HG03159 (cell line): ENCODE results near the gene VPS45.

Experiments used
- ATAC-seq: cut with Tn5 transposase; IDR thresholded peaks from one replicate; pipeline ENCODE4 v1.9.1; 2021; ENCODE audit warnings: mild to moderate bottlenecking, moderate library complexity; ENCODE audit not compliant: unreplicated experiment

VPS45 gene

DNA sequence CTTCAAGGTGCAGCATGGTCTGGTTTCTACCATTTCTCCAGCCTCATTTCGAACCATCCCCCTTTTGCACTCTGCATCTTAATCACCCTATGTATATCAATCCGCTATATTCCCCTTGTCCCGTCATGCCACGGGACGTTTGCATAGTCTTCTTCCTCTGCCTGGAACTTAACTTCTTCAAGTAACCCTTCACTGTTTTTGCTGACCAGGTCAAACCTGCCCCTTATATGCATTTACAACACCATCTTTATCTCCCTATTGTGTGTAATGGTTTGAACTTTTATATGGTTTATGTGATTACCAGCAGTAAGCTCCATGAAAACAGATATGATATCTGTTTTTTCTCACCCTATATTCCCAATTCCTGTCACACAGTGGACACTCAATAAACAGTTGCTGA is 2.3 kb downstream of the VPS45 start:
- no peak for ATAC-seq

GRCh38 chr1:150072959-150073358 is 5.4 kb downstream of the VPS45 start:
- no peak for ATAC-seq

- ATAC-seq, result no peak
Measured at GRCh38 chr1:150073516-150073915, 5.9 kb downstream of the VPS45 start.

GRCh38 chr1:150076066-150076465 is 8.5 kb downstream of the VPS45 start:
- no peak for ATAC-seq

DNA sequence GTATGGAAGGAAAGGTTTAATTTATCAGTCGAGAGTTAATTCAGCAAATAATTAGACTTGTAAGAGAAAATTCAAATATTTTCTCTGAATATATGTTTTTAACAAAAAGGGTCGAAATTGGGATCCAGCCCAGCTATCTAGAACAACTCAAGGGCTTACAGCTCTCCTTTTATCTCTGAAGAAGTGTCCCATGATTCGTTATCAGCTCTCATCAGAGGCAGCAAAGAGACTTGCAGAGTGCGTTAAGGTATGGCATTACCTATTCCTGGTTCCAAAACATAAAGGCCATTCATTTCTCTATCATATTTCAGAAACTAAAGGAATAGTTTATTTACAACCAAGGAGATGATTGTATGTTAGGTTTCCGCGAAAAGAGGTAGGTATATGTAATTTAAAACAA is 9.4 kb downstream of the VPS45 start:
- no peak for ATAC-seq

GRCh38 chr1:150080784-150081183 is 13.2 kb downstream of the VPS45 start:
- no peak for ATAC-seq

DNA sequence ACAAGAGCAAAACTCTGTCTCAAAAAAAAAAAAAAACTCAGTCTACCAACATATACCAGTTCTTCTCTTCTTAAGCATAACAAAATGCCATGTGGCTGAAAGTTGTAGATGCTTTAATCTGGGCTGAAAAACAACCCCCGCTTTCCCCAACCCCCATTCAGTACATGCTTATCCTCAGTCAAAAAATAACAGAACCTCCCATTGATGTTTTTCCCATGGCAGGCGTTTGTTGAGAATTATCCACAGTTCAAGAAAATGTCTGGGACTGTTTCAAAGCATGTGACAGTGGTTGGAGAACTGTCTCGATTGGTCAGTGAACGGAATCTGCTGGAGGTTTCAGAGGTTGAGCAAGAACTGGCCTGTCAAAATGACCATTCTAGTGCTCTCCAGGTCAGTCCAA is 14.9 kb downstream of the VPS45 start:
- ATAC-seq, result no peak

- no peak for ATAC-seq
Measured at GRCh38 chr1:150083907-150084306, 16.3 kb downstream of the VPS45 start.

DNA sequence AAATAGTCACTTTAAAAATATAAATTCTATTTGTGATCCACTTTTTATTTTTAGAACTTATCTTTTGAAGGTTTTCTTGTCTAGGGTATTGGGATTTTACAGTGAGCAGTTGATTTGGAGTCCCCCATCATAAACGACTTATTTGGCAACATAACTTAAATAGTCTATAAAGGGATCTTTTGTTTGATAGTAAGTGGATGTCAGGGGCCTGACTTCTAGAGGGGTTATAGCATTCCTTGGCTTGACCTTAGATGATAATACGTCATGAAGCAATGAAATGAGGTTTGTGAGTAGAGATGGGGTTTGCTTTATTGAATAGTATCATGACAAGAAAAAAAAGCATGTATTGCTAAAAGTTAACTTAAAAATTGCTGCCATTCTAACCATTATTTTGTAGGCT is 17.8 kb downstream of the VPS45 start:
- no peak for ATAC-seq

DNA sequence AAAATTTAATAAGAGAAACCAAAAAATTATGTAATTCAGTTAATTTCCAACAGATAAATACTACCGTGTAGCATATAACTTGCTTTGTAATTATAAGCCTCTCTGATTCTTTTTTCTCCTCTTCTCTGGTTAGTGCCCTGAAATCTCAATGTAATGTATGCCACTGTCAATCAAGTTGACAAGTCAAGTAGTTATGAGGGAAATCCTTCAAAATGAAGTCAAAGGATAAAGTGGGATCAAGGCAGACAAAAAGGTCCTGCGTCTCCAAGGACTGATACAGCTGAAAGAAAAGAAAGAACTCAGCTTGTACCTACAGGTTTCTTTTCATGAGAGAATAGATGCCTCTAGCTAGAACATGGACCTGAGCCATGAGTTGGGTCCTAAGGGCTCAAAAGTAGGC is 19.8 kb downstream of the VPS45 start:
- ATAC-seq, result no peak

DNA sequence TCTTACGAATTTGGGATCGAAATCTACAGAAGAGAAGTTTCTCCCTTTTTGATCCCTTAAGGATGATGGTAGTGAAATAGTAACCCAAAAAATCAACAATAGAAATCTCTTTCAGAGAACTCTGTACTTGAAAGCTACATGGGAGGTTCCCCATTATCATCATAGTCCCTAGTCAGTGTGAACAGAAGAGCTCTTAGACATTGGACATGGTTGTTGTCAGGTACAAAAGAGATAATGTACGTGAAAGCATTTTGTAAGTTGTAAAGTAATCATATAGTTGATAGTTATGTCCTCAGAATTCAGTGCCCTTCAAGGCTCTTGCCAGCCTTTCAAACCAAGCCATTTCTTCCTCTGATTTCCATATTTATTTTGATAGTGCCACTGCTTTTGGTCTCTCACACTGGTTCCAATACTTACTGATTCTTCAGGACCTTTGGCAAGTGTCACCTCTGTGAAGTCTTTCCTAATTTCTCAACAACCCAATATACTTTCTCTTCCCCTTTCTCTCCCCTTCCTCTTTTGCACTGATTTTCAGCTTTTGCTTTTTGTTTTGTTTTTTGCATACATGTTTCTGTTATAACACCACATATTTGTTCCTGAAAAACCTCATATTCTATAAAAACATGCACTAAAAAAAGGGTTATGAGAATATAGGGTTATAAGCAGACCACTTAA is 22.4 kb downstream of the VPS45 start:
- ATAC-seq, result no peak

GRCh38 chr1:150092180-150092791 is 24.7 kb downstream of the VPS45 start:
- ATAC-seq, result no peak

DNA sequence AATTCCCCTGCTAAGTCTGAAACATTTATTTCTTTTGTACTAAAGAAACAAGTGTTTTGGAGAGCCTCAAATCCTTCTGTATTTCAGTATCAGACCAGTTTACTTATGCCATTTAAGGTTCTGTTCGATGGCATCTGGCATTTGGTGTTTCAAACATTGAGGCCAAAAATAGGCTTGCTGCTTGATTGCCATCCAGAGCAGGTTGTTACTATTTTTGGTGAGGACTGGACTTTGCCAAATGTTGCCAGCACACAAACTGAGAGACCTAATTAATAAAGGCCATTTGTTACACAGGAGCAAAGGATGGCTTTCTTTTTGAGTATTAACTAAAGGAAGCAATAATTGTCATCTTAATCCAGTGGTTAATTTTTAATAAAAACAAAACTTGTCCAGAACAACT is 26.2 kb downstream of the VPS45 start:
- no peak for ATAC-seq

GRCh38 chr1:150094734-150095265 is 27.2 kb downstream of the VPS45 start:
- no peak for ATAC-seq

GRCh38 chr1:150102986-150103385 is 35.4 kb downstream of the VPS45 start:
- ATAC-seq, result no peak

- no peak for ATAC-seq
Measured at GRCh38 chr1:150106341-150106740, 38.8 kb downstream of the VPS45 start.

DNA sequence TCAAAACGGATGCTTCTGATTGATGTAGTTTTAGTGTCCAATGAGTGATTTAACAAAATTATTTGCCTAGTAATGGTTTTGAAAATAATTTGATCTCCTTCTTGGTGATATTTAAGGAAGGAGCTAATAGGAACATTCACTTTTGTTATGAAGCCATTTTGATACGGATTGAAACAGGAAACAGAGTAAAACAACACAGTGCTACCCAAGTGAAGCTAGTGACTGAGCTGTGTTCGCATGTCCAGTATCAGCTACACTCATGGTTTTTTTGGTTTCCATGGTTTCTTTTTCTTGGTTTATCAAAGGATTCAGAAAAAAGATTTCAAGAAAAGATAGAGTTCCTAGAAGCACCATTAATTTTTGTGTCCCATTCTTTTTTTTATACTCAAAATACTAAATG is 42.0 kb downstream of the VPS45 start:
- ATAC-seq, result no peak

GRCh38 chr1:150110116-150110515 is 42.5 kb downstream of the VPS45 start:
- no peak for ATAC-seq

DNA sequence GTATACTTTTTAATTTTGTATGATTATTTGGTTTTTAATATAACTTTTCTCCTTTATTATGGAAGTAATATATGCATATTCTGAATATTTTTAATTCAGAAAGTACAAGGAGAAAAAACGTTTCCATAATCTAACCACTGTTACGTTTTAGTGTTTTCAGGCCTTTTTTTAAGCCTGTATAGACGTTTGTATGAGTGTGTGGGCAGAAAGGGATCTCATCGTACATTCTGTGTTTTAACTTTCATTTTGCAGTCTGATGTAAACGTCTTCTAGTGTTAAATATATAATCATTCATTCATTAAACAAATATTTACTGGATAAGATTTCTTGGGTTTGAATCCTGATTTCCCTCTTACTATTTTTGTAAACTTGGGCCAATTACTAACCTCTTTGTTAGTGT is 44.1 kb downstream of the VPS45 start:
- no peak for ATAC-seq

DNA sequence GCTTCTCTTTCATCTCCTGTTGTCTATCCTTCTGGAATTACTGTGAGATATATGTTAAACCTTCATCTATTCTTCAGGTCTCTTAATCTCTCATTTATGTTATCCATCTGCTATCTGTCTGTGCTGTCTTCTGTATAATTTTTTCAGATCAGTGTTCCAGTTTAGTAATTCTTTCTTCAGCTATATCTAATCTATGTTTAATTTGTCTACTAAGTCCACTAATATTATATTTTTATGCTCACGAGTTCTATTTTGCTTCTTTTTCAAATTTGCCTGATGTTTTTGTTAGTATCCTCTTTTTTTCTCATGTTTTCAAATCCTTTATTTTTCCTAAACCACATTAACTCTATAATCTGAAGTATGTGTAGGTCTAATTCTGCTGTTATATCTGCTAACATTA is 47.5 kb downstream of the VPS45 start:
- ATAC-seq, result no peak

GRCh38 chr1:150118716-150119115 is 51.1 kb downstream of the VPS45 start:
- no peak for ATAC-seq

DNA sequence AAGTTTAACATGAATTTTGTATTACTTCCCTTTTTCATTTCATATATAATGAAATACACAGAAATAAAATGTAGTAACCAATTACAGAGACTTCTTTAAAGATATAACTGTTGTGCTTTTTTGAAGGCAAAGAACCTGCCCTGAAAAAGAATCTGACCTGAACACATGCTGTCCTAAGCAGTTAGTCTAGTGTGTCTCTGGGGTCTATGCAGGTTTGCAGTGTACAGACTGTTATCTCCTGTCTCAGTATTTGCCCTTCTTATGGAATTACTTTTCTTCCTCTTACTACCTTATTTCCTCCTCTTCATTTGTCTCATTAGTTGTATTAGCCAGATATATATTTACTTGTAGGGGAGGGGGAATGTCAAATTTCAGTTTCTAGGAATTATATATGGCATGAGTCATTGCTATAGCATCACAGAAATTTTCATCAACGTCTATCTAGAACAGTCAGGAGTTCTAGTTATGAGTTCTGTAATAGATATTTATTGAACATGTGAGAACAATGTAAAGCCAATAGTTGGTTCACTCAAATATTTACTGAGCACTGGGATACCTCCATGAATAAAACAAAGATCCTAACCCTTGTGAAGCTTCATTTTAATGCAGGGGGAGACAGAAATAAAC is 53.8 kb downstream of the VPS45 start:
- ATAC-seq, result no peak
